NT2/D1 (cell line): ENCODE data around the gene MYPOP.

ENCODE experiments used
- YY1 ChIP-seq: IDR thresholded peaks from 2 replicates; pipeline ENCODE4 v1.6.1; 2011; ENCODE audit not compliant: insufficient read length, insufficient read depth
- ZNF274 ChIP-seq: IDR thresholded peaks from 2 replicates; pipeline ENCODE4 v1.6.1; 2011; ENCODE audit warnings: mild to moderate bottlenecking, low read depth, low read length

DNA sequence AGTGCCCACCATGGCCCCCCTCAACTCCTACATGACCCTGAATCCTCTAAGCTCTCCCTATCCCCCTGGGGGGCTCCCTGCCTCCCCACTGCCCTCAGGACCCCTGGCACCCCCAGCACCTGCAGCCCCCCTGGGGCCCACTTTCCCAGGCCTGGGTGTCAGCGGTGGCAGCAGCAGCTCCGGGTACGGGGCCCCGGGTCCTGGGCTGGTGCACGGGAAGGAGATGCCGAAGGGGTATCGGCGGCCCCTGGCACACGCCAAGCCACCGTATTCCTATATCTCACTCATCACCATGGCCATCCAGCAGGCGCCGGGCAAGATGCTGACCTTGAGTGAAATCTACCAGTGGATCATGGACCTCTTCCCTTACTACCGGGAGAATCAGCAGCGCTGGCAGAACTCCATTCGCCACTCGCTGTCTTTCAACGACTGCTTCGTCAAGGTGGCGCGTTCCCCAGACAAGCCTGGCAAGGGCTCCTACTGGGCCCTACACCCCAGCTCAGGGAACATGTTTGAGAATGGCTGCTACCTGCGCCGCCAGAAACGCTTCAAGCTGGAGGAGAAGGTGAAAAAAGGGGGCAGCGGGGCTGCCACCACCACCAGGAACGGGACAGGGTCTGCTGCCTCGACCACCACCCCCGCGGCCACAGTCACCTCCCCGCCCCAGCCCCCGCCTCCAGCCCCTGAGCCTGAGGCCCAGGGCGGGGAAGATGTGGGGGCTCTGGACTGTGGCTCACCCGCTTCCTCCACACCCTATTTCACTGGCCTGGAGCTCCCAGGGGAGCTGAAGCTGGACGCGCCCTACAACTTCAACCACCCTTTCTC, 30.1 kb downstream of the MYPOP start:
- no peak for TF ChIP-seq ZNF274
- no peak for TF ChIP-seq YY1
